Suprapubic skin (tissue), 4 donors: ENCODE results near the gene DEPDC1B. TPM values are rescaled to one million over a fixed set of nuclear protein-coding genes. Genes with fewer than 3 reads are reported as not detected.

Experiments used
- DNase-seq, 2 donors: peaks; one replicate each; pipeline ENCODE4 v3.0.0-alpha.2; 2019; ENCODE audit warnings: low spot score in 2 of 2
- H3K27ac ChIP-seq: fragments of 200-600 bp; sonication (generic); one replicate; pipeline ENCODE4 v1.5.1; 2019
- H3K27me3 ChIP-seq: fragments of 200-600 bp; sonication (generic); one replicate; pipeline ENCODE4 v1.5.1; 2019
- H3K36me3 ChIP-seq: fragments of 200-600 bp; sonication (generic); one replicate; pipeline ENCODE4 v1.5.1; 2019
- H3K4me1 ChIP-seq: fragments of 200-600 bp; sonication (generic); one replicate; pipeline ENCODE4 v1.5.1; 2019
- H3K4me3 ChIP-seq: fragments of 200-600 bp; sonication (generic); one replicate; pipeline ENCODE4 v1.5.1; 2019; ENCODE audit warnings: mild to moderate bottlenecking
- H3K9me3 ChIP-seq: fragments of 200-600 bp; sonication (generic); one replicate; pipeline ENCODE4 v1.5.1; 2019
- CTCF ChIP-seq, 2 donors: fragments of 200-600 bp in 1 of 2; fragments of 450-650 bp in 1 of 2; sonication (generic) in 1 of 2; IDR thresholded peaks; one replicate each; pipeline ENCODE4 v1.5.1; 2016 to 2019; ENCODE audit warnings: antibody characterized with exemption in 2 of 2, mild to moderate bottlenecking in 1 of 2, moderate library complexity in 1 of 2
- EP300 ChIP-seq: sonication (generic); formaldehyde crosslinking; IDR thresholded peaks from one replicate; pipeline ENCODE4 v1.6.1; 2017; ENCODE audit warnings: antibody characterized with exemption
- POLR2A ChIP-seq, 2 donors: fragments of 450-650 bp; IDR thresholded peaks; one replicate each; pipeline ENCODE4 v1.6.1; 2017; ENCODE audit warnings: antibody characterized with exemption in 2 of 2, mild to moderate bottlenecking in 2 of 2, moderate library complexity in 2 of 2
- POLR2AphosphoS5 ChIP-seq, 3 donors: sonication (generic); formaldehyde crosslinking; IDR thresholded peaks; one replicate each; pipeline ENCODE4 v1.6.1; 2017; ENCODE audit warnings: antibody characterized with exemption in 3 of 3
- WGBS: methylation state at CpG from one replicate; pipeline ENCODE4 v1.1.5; 2018; 5-methylcytosine and 5-hydroxymethylcytosine counted together
- total RNA-seq, 4 donors: library from RNA; depleted of rRNA; stranded (reverse); fragments of >200 nt; gene quantifications; one replicate each; pipeline ENCODE4 v1.1.0, GENCODE V29; 2016

DEPDC1B gene
- total RNA-seq, 4 donors from 2014 or later, result 4.8 to 5.8 (median 5.2) TPM

GRCh38 chr5:60551250-60551649 is 148.7 kb downstream of the DEPDC1B start:
- no peak for TF ChIP-seq POLR2A (IDR thresholded peaks at IDR 0.05)
- TF ChIP-seq EP300, result no peak
- TF ChIP-seq POLR2AphosphoS5 (IDR thresholded peaks at IDR 0.05), result no peak
- TF ChIP-seq CTCF (IDR thresholded peaks at IDR 0.05), result no peak
- Histone ChIP-seq H3K27ac (no peak overlapping the region), H3K9me3 (no peaks in the 10 kb centered on the region), H3K4me3 (no peak overlapping the region), H3K4me1 (no peaks in the 10 kb centered on the region), H3K27me3 (no peaks in the 10 kb centered on the region), H3K36me3 (no peaks in the 10 kb centered on the region)
- WGBS, result 68% methylated on average over 1 of the region's 1 CpG
- no peak for DNase-seq

DNA sequence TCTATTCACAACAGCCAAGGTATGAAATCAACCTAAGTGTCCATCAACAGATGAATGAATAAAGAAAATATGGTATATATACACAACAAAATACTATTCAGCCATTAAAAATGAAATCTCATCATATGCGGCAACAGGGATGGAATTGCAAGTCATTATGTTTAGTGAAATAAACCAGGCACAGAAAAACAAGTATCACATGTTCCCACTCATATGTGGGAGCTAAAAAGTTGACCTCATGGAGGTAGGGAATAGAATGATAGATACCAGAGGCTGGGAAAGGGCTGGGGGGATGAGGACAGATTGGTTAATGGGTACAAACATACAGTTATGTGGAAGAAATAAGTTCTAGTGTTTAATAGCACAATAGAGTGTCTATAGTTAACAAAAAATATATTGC is 149.7 kb downstream of the DEPDC1B start:
- WGBS, result 85% methylated on average over 1 of the region's 1 CpG
- no peak for DNase-seq
- H3K9me3 ChIP-seq, result no peaks in the 10 kb centered on the region
- H3K27me3 ChIP-seq, result no peaks in the 10 kb centered on the region
- no peak overlapping the region for H3K27ac ChIP-seq
- no peaks in the 10 kb centered on the region for H3K36me3 ChIP-seq
- H3K4me1 ChIP-seq, result no peaks in the 10 kb centered on the region
- no peak overlapping the region for H3K4me3 ChIP-seq
- TF ChIP-seq CTCF (IDR thresholded peaks at IDR 0.05) (no peak), POLR2AphosphoS5 (IDR thresholded peaks at IDR 0.05) (no peak), EP300 (no peak), POLR2A (IDR thresholded peaks at IDR 0.05) (no peak)

DNA sequence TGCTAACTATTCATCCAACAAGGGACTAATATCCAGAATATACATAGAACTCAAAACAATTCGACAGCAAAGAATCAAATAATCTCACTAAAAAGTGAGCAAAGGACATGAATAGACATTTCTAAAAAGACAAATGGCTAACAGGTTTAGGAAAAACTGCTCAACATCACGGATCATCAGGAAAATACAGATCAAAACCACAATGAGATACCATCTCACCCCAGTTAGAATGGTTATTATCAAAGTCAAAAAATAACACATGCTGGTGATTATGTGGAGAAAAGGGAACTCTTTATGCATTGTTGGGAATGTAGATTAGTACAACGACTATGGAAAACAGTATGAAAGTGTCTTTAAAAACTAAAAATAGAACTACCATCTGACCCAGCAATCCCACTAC is 150.1 kb downstream of the DEPDC1B start:
- WGBS, result 52% methylated on average over 3 of the region's 3 CpGs

More for the DNA sequence above, 150.1 kb downstream of the DEPDC1B start:
- no peak overlapping the region for H3K4me3 ChIP-seq
- no peak for DNase-seq
- no peaks in the 10 kb centered on the region for H3K27me3 ChIP-seq
- H3K4me1 ChIP-seq, result no peaks in the 10 kb centered on the region
- TF ChIP-seq POLR2A (IDR thresholded peaks at IDR 0.05) (no peak), CTCF (IDR thresholded peaks at IDR 0.05) (no peak), EP300 (no peak), POLR2AphosphoS5 (IDR thresholded peaks at IDR 0.05) (no peak)
- no peaks in the 10 kb centered on the region for H3K36me3 ChIP-seq
- no peaks in the 10 kb centered on the region for H3K9me3 ChIP-seq
- no peak overlapping the region for H3K27ac ChIP-seq

Other genes starting within 250 kb of the DEPDC1B start
- gene ELOVL7, start 144.1 kb upstream of the DEPDC1B start, total RNA-seq, result 10 to 100 TPM; 16.6 to 57.6 (median 40.4) TPM
- 10 to 100 TPM in 3 of 4 donors, 1 to 10 TPM in 1; 6.7 to 14.9 (median 11.9) TPM for gene ERCC8, start 244.9 kb upstream of the DEPDC1B start, total RNA-seq
- 10 to 100 TPM; 15.6 to 20.4 (median 17.5) TPM for gene NDUFAF2, start 245.0 kb upstream of the DEPDC1B start, total RNA-seq